Measurements from ENCODE around the gene STXBP6. TPM values are rescaled to one million over a fixed set of nuclear protein-coding genes. Genes with fewer than 3 reads are reported as not detected.

Gene STXBP6
- total RNA-seq, 4 donors from 2014 or later, result 2.6 to 5.5 (median 4.4) TPM

DNA sequence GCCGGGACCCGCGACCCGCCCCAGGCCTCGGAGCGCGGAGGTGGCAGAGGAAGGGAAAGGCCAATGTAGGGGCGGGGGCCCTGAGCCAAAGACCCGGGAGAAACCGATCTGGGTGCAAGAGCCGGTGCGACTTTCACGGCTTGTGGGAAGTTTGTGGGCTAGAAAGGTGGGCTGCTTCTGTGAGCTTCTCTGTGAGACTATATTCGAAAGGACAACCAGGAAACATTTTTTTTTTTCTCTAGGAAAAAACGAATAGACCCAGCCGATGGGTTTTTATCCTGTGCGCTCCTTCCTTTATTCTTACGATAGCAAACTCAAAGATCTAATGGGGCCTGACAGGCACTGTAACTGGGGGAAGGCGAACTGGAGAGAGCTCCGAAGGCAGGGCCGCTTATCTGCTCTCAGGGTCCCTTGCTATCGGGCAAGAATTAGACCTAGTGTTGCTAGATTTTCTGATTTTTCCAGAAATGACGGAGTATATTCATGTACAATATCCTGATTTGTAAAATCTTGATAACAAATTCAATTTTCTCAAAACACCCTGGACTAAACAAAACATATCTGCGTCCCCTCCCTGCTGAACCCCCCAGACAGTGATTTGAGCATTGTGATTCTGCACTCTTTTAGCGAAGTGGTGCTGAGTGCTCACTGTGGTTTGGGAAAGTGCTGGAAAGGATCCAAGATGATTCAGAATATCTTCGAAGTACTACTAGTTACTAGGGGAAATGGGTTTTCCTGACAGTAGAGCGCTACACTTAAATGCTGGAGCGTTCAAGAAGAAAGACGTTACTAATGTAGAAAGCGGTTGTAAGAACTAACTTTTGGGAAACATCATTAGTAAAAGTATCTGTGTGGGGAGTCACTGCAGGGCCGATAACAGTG lies 563 bp upstream of the STXBP6 start:
- Histone ChIP-seq H3K27ac (peak overlapping the region; percentile 58 to 73 (median 68)), H3K4me3 (peak overlapping the region; percentile 61 to 71 (median 66)), H3K9me3 (no peaks in the 10 kb centered on the region), H3K27me3 (peaks cover 0 to 3% (median 2%) of the 10 kb centered on the region in 3 donors), H3K36me3 (no peaks in the 10 kb centered on the region), H3K4me1 (peaks cover 0 to 15% of the 10 kb centered on the region in 2 donors)
- ATAC-seq (peak in 1 of 2 donors; percentile 59), DNase-seq (no peak)
- in situ Hi-C loops (cut with MboI; ENCODE audit: low sequenced_read_pairs in 4 of 4) (no loop called here), intact Hi-C loops (cut with DNase I; ENCODE audit: low total_unique reads) (no loop called here)
- TF ChIP-seq, protein P1, sequence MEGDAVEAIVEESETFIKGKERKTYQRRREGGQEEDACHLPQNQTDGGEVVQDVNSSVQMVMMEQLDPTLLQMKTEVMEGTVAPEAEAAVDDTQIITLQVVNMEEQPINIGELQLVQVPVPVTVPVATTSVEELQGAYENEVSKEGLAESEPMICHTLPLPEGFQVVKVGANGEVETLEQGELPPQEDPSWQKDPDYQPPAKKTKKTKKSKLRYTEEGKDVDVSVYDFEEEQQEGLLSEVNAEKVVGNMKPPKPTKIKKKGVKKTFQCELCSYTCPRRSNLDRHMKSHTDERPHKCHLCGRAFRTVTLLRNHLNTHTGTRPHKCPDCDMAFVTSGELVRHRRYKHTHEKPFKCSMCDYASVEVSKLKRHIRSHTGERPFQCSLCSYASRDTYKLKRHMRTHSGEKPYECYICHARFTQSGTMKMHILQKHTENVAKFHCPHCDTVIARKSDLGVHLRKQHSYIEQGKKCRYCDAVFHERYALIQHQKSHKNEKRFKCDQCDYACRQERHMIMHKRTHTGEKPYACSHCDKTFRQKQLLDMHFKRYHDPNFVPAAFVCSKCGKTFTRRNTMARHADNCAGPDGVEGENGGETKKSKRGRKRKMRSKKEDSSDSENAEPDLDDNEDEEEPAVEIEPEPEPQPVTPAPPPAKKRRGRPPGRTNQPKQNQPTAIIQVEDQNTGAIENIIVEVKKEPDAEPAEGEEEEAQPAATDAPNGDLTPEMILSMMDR (IDR thresholded peaks at IDR 0.05 in 4 of 5, conservative IDR thresholded peaks at IDR 0.05 in 1 of 5), result no peak

DNA sequence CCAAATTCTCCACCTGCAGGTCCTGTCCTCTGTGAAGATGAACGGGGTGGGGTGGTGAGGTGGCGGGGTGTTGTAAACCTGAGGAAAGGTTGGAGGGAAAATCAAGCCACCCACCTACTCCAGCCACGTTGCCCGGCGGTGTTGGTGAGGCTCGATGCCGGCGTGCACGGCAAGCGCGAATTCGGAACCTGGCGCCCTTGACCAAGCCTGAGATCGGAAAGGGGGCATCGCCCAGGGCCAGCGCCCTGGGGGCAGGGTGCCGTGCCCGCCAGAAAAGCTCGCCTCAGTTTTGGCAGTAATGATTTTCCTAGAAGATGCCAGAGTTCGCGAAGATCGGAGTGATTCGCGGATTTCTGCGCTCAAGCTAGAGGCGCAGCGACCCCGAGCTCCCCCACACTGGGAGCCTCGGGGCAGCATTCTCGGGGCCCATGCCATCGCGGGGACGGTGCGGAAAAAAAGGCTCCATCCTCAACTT lies 817 bp downstream of the STXBP6 start:
- H3K27ac ChIP-seq, result peak overlapping the region; percentile 58 to 73 (median 68)
- intact Hi-C loops (cut with DNase I; ENCODE audit: low total_unique reads) (loop anchor here (5.0 kb wide), 1 partner anchor 82 kb away; no protein-coding TSS in a partner anchor), in situ Hi-C loops (cut with MboI; ENCODE audit: low sequenced_read_pairs in 4 of 4) (loop anchor here in 1 of 4 donors (10.0 kb wide), 1 partner anchor 234 kb away; no protein-coding TSS in a partner anchor)
- H3K27me3 ChIP-seq, result peaks cover 0 to 3% (median 2%) of the 10 kb centered on the region in 3 donors
- DNase-seq, result peak in 1 of 2 donors; percentile 35
- peaks cover 0 to 15% of the 10 kb centered on the region in 2 donors for H3K4me1 ChIP-seq
- ATAC-seq, result no peak
- no peak for TF ChIP-seq POLR2A (IDR thresholded peaks at IDR 0.05)
- TF ChIP-seq, protein P1 (IDR thresholded peaks at IDR 0.05 in 4 of 5, conservative IDR thresholded peaks at IDR 0.05 in 1 of 5), result no peak
- peak overlapping the region; percentile 61 to 71 (median 66) for H3K4me3 ChIP-seq
- no peaks in the 10 kb centered on the region for H3K36me3 ChIP-seq
- no peaks in the 10 kb centered on the region for H3K9me3 ChIP-seq

GRCh38 chr14:25048170-25049016 lies 1.6 kb downstream of the STXBP6 start:
- Histone ChIP-seq H3K4me1 (peaks cover 0 to 15% of the 10 kb centered on the region in 2 donors), H3K9me3 (no peaks in the 10 kb centered on the region), H3K36me3 (no peaks in the 10 kb centered on the region), H3K27me3 (peaks cover 0 to 3% (median 2%) of the 10 kb centered on the region in 3 donors), H3K4me3 (peak overlapping the region; percentile 61 to 71 (median 66)), H3K27ac (peak overlapping the region; percentile 58 to 73 (median 68))
- intact Hi-C loops (cut with DNase I; ENCODE audit: low total_unique reads) (loop anchor here (5.0 kb wide), 1 partner anchor 81 kb away; no protein-coding TSS in a partner anchor), in situ Hi-C loops (cut with MboI; ENCODE audit: low sequenced_read_pairs in 4 of 4) (loop anchor here in 1 of 4 donors (10.0 kb wide), 1 partner anchor 234 kb away; no protein-coding TSS in a partner anchor)
- TF ChIP-seq, protein P1 (IDR thresholded peaks at IDR 0.05 in 4 of 5, conservative IDR thresholded peaks at IDR 0.05 in 1 of 5), result no peak
- no peak for TF ChIP-seq POLR2A (IDR thresholded peaks at IDR 0.05)
- ATAC-seq (peak; percentile 34 to 62), DNase-seq (peak; percentile 18 to 65)

DNA sequence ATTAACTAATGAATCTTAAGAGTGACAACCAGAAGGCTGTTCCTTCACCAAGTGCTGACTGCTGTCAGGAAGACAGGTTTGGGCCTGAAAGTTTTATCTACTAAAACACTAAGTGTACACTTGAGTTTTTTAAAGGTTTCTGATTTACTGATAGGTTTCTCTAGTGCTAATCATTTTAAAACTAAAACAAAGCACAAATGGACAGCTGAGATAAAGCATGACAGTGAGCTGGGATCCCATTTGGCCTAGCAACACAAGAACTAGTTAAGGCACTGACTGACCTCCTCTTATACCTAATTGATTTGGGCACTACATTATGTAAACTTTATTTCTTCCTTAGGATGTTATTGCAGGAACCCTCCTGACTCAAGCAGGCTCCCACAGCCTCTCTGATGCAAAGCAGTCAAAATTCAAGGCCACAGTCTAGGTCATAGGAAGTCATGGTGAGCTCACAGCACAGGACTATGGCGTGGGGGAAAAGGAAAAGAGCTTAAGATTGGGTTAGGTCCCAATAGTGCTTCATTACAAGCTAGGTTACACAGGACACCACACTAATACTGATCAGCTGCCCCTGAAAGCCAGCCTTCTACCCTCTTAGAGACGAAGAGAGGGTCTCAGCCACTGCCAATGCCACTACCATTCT lies 3.5 kb downstream of the STXBP6 start:
- in situ Hi-C loops (cut with MboI; ENCODE audit: low sequenced_read_pairs in 4 of 4), result loop anchor here in 1 of 4 donors (10.0 kb wide), 1 partner anchor 232 kb away; no protein-coding TSS in a partner anchor
- H3K27ac ChIP-seq, result no peak overlapping the region
- intact Hi-C loops (cut with DNase I; ENCODE audit: low total_unique reads), result loop anchor here (5.0 kb wide), 1 partner anchor 79 kb away; no protein-coding TSS in a partner anchor

More for the DNA sequence above, 3.5 kb downstream of the STXBP6 start:
- DNase-seq (no peak), ATAC-seq (no peak)
- no peaks in the 10 kb centered on the region for H3K9me3 ChIP-seq
- H3K4me3 ChIP-seq, result no peak overlapping the region
- peaks cover 0 to 3% (median 0%) of the 10 kb centered on the region in 3 donors for H3K27me3 ChIP-seq
- H3K4me1 ChIP-seq, result peaks cover 0 to 15% of the 10 kb centered on the region in 2 donors
- no peaks in the 10 kb centered on the region for H3K36me3 ChIP-seq
- TF ChIP-seq, protein P1 (IDR thresholded peaks at IDR 0.05 in 4 of 5, conservative IDR thresholded peaks at IDR 0.05 in 1 of 5), result no peak
- TF ChIP-seq POLR2A (IDR thresholded peaks at IDR 0.05), result no peak
